ENCODE measurements around the gene ARL2BP.

The ARL2BP gene

GRCh38 chr16:57289391-57290257 is 44.6 kb downstream of the ARL2BP start:
- POLR2A ChIA-PET, result interaction anchor here (1.0 kb wide), 1 partner anchor 10 kb away, joined by 4 read pairs; no protein-coding TSS in a partner anchor
- CTCF ChIA-PET, result interaction anchor here (0.9 to 3.4 kb wide), 5 partner anchors 10 to 205 kb away, joined by 3 to 11 read pairs (median 8); no protein-coding TSS in a partner anchor
- H3K4me3 ChIP-seq (ENCODE audit: low read depth, low read length), result no peak overlapping the region
- DNase-seq (ENCODE audit: low read depth, low spot score), result no peak
- TF ChIP-seq CTCF (IDR thresholded peaks at IDR 0.05; ENCODE audit: insufficient read depth, low read length, missing control alignments), result no peak

GRCh38 chr16:57297856-57298255 is 52.8 kb downstream of the ARL2BP start:
- POLR2A ChIA-PET, result no interaction called here
- no peak for TF ChIP-seq CTCF (IDR thresholded peaks at IDR 0.05; ENCODE audit: insufficient read depth, low read length, missing control alignments)
- no peak overlapping the region for H3K4me3 ChIP-seq (ENCODE audit: low read depth, low read length)
- no peak for DNase-seq (ENCODE audit: low read depth, low spot score)
- CTCF ChIA-PET, result interaction anchor here (0.7 to 27.9 kb wide), 2 partner anchors 124 to 205 kb away, joined by 3 to 923 read pairs; partner anchors contain the start of gene CPNE2

GRCh38 chr16:57299009-57299718 is 54.1 kb downstream of the ARL2BP start:
- ChIA-PET POLR2A (interaction anchor here (0.9 to 1.3 kb wide), 2 partner anchors 10 to 123 kb away, joined by 4 to 7 read pairs; no protein-coding TSS in a partner anchor), CTCF (interaction anchor here (1.0 to 27.9 kb wide), 9 partner anchors 9 to 216 kb away, joined by 3 to 923 read pairs (median 8); partner anchors contain the start of genes CIAPIN1 and COQ9)
- no peak for TF ChIP-seq CTCF (IDR thresholded peaks at IDR 0.05; ENCODE audit: insufficient read depth, low read length, missing control alignments)
- H3K4me3 ChIP-seq (ENCODE audit: low read depth, low read length), result peak overlapping the region; percentile 64
- no peak for DNase-seq (ENCODE audit: low read depth, low spot score)

GRCh38 chr16:57299719-57300386 is 54.8 kb downstream of the ARL2BP start:
- TF ChIP-seq CTCF (IDR thresholded peaks at IDR 0.05; ENCODE audit: insufficient read depth, low read length, missing control alignments), result no peak

GRCh38 chr16:57300387-57301125 is 55.5 kb downstream of the ARL2BP start:
- peak; percentile 95 for TF ChIP-seq CTCF (IDR thresholded peaks at IDR 0.05; ENCODE audit: insufficient read depth, low read length, missing control alignments)
- ChIA-PET POLR2A (interaction anchor here (0.9 to 1.3 kb wide), 4 partner anchors 16 to 147 kb away, joined by 3 to 7 read pairs (median 4); partner anchors contain the start of genes CIAPIN1 and COQ9), CTCF (interaction anchor here (0.6 to 27.9 kb wide), 26 partner anchors 11 to 222 kb away, joined by 3 to 923 read pairs (median 4); partner anchors contain the start of genes CCL17, CIAPIN1, COQ9 and POLR2C)
- DNase-seq (ENCODE audit: low read depth, low spot score), result peak; percentile 90
- peak overlapping the region; percentile 64 for H3K4me3 ChIP-seq (ENCODE audit: low read depth, low read length)

More at GRCh38 chr16:57299719-57300386, 54.8 kb downstream of the ARL2BP start:
- CTCF ChIA-PET, result interaction anchor here (0.7 to 27.9 kb wide), 25 partner anchors 10 to 223 kb away, joined by 3 to 923 read pairs (median 4); partner anchors contain the start of genes CIAPIN1, COQ9 and POLR2C
- POLR2A ChIA-PET, result interaction anchor here (0.9 to 1.3 kb wide), 5 partner anchors 11 to 148 kb away, joined by 3 to 7 read pairs (median 4); partner anchors contain the start of genes CIAPIN1 and COQ9
- peak; percentile 86 for DNase-seq (ENCODE audit: low read depth, low spot score)
- peak overlapping the region; percentile 64 for H3K4me3 ChIP-seq (ENCODE audit: low read depth, low read length)
